CD8-positive, alpha-beta memory T cell (primary cell): Measurements from ENCODE around the gene RYR2. TPM values are rescaled to one million over a fixed set of nuclear protein-coding genes. Genes with fewer than 3 reads are reported as not detected.
A peak's percentile ranks its signal among the peaks of the same experiment; 100 is the strongest.

Experiments
- CTCF ChIA-PET: fragments of 350-600 bp; sonication (Branson Sonifier 250); formaldehyde crosslinking; loops from one replicate; lab custom pipeline; 2021; ENCODE audit warnings: antibody characterized with exemption; lab: Charles Lee
- POLR2A ChIA-PET: fragments of 350-600 bp; sonication (Branson Sonifier 250); formaldehyde crosslinking; loops from one replicate; lab custom pipeline; 2021; ENCODE audit warnings: antibody characterized with exemption; lab: Charles Lee
- DNase-seq, 5 donors: peaks; one replicate each; pipeline versions ENCODE4 v3.0.0 to v3.0.0-alpha.2; 2020 to 2022; ENCODE audit warnings: mixed read lengths in 1 of 5
- H3K27ac ChIP-seq: one replicate; pipeline ENCODE4 v1.7.0; 2013; ENCODE audit warnings: low read depth, mild to moderate bottlenecking, low read length, moderate library complexity
- H3K27me3 ChIP-seq: 2 replicates; pipeline ENCODE4 v1.7.0; 2013; ENCODE audit warnings: low read length, mild to moderate bottlenecking; ENCODE audit not compliant: insufficient read depth, poor library complexity, severe bottlenecking
- H3K36me3 ChIP-seq: 2 replicates; pipeline ENCODE4 v1.7.0; 2013; ENCODE audit warnings: mild to moderate bottlenecking, low read length, moderate library complexity; ENCODE audit not compliant: insufficient read depth
- H3K4me1 ChIP-seq: 2 replicates; pipeline ENCODE4 v1.7.0; 2013; ENCODE audit warnings: mild to moderate bottlenecking, low read length, moderate library complexity; ENCODE audit not compliant: insufficient read depth
- H3K4me3 ChIP-seq: 2 replicates; pipeline ENCODE4 v1.7.0; 2013; ENCODE audit warnings: mild to moderate bottlenecking, low read length
- H3K9me3 ChIP-seq: 2 replicates; pipeline ENCODE4 v1.7.0; 2013; ENCODE audit warnings: mild to moderate bottlenecking, low read length
- H3K27ac Mint-ChIP-seq, 8 donors: one replicate each; pipeline ENCODE4 v1.8.0; 2020 to 2021; ENCODE audit warnings: mixed read lengths in 8 of 8, mild to moderate bottlenecking in 6 of 8, inconsistent platforms in 3 of 8, moderate library complexity in 3 of 8
- H3K27me3 Mint-ChIP-seq, 2 donors: one replicate each; pipeline ENCODE4 v1.8.0; 2020 to 2021; ENCODE audit warnings: mixed read lengths in 2 of 2, mild to moderate bottlenecking in 1 of 2, moderate library complexity in 1 of 2
- H3K36me3 Mint-ChIP-seq, 3 donors: one replicate each; pipeline ENCODE4 v1.8.0; 2020 to 2021; ENCODE audit warnings: mixed read lengths in 3 of 3, inconsistent platforms in 1 of 3, mild to moderate bottlenecking in 1 of 3
- H3K4me1 Mint-ChIP-seq, 3 donors: one replicate each; pipeline ENCODE4 v1.8.0; 2020 to 2021; ENCODE audit warnings: mixed read lengths in 3 of 3, inconsistent platforms in 1 of 3, mild to moderate bottlenecking in 1 of 3
- H3K4me3 Mint-ChIP-seq, 7 donors: one replicate each; pipeline ENCODE4 v1.8.0; 2020 to 2021; ENCODE audit warnings: mixed read lengths in 7 of 7, mild to moderate bottlenecking in 6 of 7, moderate library complexity in 4 of 7, inconsistent platforms in 2 of 7
- H3K9me3 Mint-ChIP-seq, 5 donors: one replicate each; pipeline ENCODE4 v1.8.0; 2020 to 2022; ENCODE audit warnings: mixed read lengths in 5 of 5, mild to moderate bottlenecking in 3 of 5, moderate library complexity in 2 of 5, inconsistent platforms in 1 of 5
- polyA plus RNA-seq: library from polyadenylated mRNA; unstranded; fragments of 300-500 nt; fragmentation: Illumina TruSeq; gene quantifications from one replicate; pipeline ENCODE4 v1.2.3, GENCODE V29; 2021
- total RNA-seq, 2 experiments: library from RNA; stranded (reverse); gene quantifications; one replicate each; pipeline ENCODE4 v1.2.3, GENCODE V29; 2021

Gene RYR2
- total and polyA plus RNA-seq, 3 experiments from 2014 or later, result 0.06 to 0.13 (median 0.11) TPM

- H3K4me1 ChIP-seq, result no peaks in the 10 kb centered on the region
- Mint-ChIP-seq H3K27me3 (peaks cover 5 to 11% of the 10 kb centered on the region in 2 donors), H3K36me3 (no peaks in the 10 kb centered on the region), H3K4me1 (no peaks in the 10 kb centered on the region), H3K9me3 (peaks cover 0 to 5% (median 1%) of the 10 kb centered on the region in 5 donors), H3K27ac (no peak overlapping the region), H3K4me3 (no peak overlapping the region)
- ChIA-PET CTCF (no interaction called here), POLR2A (no interaction called here)
- no peaks in the 10 kb centered on the region for H3K9me3 ChIP-seq
- no peak overlapping the region for H3K4me3 ChIP-seq
- H3K27ac ChIP-seq, result no peak overlapping the region
- no peaks in the 10 kb centered on the region for H3K27me3 ChIP-seq
- no peak for DNase-seq
- H3K36me3 ChIP-seq, result no peaks in the 10 kb centered on the region
These were observed 184.4 kb downstream of the RYR2 start for GRCh38 chr1:237226177-237226944.

- Mint-ChIP-seq H3K4me1 (no peaks in the 10 kb centered on the region), H3K36me3 (no peaks in the 10 kb centered on the region), H3K27me3 (peaks cover 2 to 5% of the 10 kb centered on the region in 2 donors), H3K27ac (no peak overlapping the region), H3K9me3 (peaks cover 0 to 5% (median 0%) of the 10 kb centered on the region in 5 donors), H3K4me3 (no peak overlapping the region)
- ChIA-PET CTCF (no interaction called here), POLR2A (no interaction called here)
- Histone ChIP-seq H3K36me3 (no peaks in the 10 kb centered on the region), H3K4me1 (no peaks in the 10 kb centered on the region), H3K4me3 (no peak overlapping the region), H3K9me3 (no peaks in the 10 kb centered on the region), H3K27me3 (no peaks in the 10 kb centered on the region), H3K27ac (no peak overlapping the region)
- DNase-seq, result no peak
These were observed 185.5 kb downstream of the RYR2 start for GRCh38 chr1:237227476-237227875.

- H3K9me3 ChIP-seq, result no peaks in the 10 kb centered on the region
- Mint-ChIP-seq H3K9me3 (peaks cover 0 to 5% (median 0%) of the 10 kb centered on the region in 5 donors), H3K27me3 (peaks cover 2 to 5% of the 10 kb centered on the region in 2 donors), H3K36me3 (no peaks in the 10 kb centered on the region), H3K4me3 (no peak overlapping the region), H3K4me1 (no peaks in the 10 kb centered on the region), H3K27ac (no peak overlapping the region)
- POLR2A ChIA-PET, result no interaction called here
- CTCF ChIA-PET, result no interaction called here
- H3K36me3 ChIP-seq, result no peaks in the 10 kb centered on the region
- no peaks in the 10 kb centered on the region for H3K27me3 ChIP-seq
- no peak for DNase-seq
- H3K27ac ChIP-seq, result no peak overlapping the region
- no peaks in the 10 kb centered on the region for H3K4me1 ChIP-seq
- H3K4me3 ChIP-seq, result no peak overlapping the region
These were observed 186.4 kb downstream of the RYR2 start for GRCh38 chr1:237228421-237228820.

DNA sequence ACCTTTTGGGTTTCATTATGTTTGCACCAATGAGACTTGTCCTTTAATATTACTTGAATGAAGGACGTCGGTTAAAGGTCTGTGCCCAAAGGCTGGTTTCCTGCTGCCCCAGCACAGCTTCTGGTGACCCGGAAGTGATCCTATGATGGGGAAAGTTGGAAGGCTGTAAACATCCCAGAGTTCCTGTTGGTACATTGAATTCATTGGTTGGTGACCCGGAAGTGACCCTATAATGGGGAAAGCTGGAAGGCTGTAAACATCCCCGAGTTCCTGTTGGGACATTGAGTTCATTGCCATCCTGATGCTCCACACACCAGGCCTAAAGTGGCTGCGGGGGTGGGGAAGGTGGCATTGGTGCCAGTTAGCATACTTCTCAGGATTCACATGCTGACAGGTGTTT is 187.3 kb downstream of the RYR2 start:
- Mint-ChIP-seq H3K27ac (no peak overlapping the region), H3K27me3 (peaks cover 2 to 9% of the 10 kb centered on the region in 2 donors), H3K9me3 (no peaks in the 10 kb centered on the region), H3K4me1 (no peaks in the 10 kb centered on the region), H3K36me3 (no peaks in the 10 kb centered on the region), H3K4me3 (no peak overlapping the region)
- no peaks in the 10 kb centered on the region for H3K4me1 ChIP-seq
- DNase-seq, result no peak
- no peak overlapping the region for H3K27ac ChIP-seq
- no peaks in the 10 kb centered on the region for H3K9me3 ChIP-seq
- H3K4me3 ChIP-seq, result no peak overlapping the region
- H3K27me3 ChIP-seq, result no peaks in the 10 kb centered on the region
- CTCF ChIA-PET, result no interaction called here
- H3K36me3 ChIP-seq, result no peaks in the 10 kb centered on the region
- POLR2A ChIA-PET, result no interaction called here

GRCh38 chr1:237232501-237232900 is 190.5 kb downstream of the RYR2 start:
- no peak overlapping the region for H3K27ac Mint-ChIP-seq
- CTCF ChIA-PET, result no interaction called here
- no peak for DNase-seq
- H3K4me1 Mint-ChIP-seq, result no peaks in the 10 kb centered on the region
- H3K36me3 Mint-ChIP-seq, result no peaks in the 10 kb centered on the region
- Histone ChIP-seq H3K27me3 (no peaks in the 10 kb centered on the region), H3K9me3 (no peaks in the 10 kb centered on the region), H3K36me3 (no peaks in the 10 kb centered on the region), H3K27ac (no peak overlapping the region), H3K4me1 (no peaks in the 10 kb centered on the region), H3K4me3 (no peak overlapping the region)
- peaks cover 0 to 17% of the 10 kb centered on the region in 2 donors for H3K27me3 Mint-ChIP-seq
- H3K4me3 Mint-ChIP-seq, result no peak overlapping the region
- POLR2A ChIA-PET, result no interaction called here
- H3K9me3 Mint-ChIP-seq, result no peaks in the 10 kb centered on the region

GRCh38 chr1:237235091-237235490 is 193.1 kb downstream of the RYR2 start:
- Histone ChIP-seq H3K9me3 (no peaks in the 10 kb centered on the region), H3K27ac (no peak overlapping the region), H3K4me3 (no peak overlapping the region), H3K27me3 (no peaks in the 10 kb centered on the region), H3K36me3 (no peaks in the 10 kb centered on the region), H3K4me1 (no peaks in the 10 kb centered on the region)
- CTCF ChIA-PET, result no interaction called here
- H3K9me3 Mint-ChIP-seq, result no peaks in the 10 kb centered on the region
- peaks cover 0 to 16% of the 10 kb centered on the region in 2 donors for H3K27me3 Mint-ChIP-seq
- no peak overlapping the region for H3K27ac Mint-ChIP-seq
- H3K4me3 Mint-ChIP-seq, result no peak overlapping the region
- no peaks in the 10 kb centered on the region for H3K4me1 Mint-ChIP-seq
- POLR2A ChIA-PET, result no interaction called here
- H3K36me3 Mint-ChIP-seq, result no peaks in the 10 kb centered on the region
- no peak for DNase-seq

- H3K36me3 Mint-ChIP-seq, result no peaks in the 10 kb centered on the region
- H3K4me3 Mint-ChIP-seq, result no peak overlapping the region
- ChIA-PET POLR2A (no interaction called here), CTCF (no interaction called here)
- DNase-seq, result no peak
- no peak overlapping the region for H3K27ac Mint-ChIP-seq
- Histone ChIP-seq H3K36me3 (no peaks in the 10 kb centered on the region), H3K27me3 (no peaks in the 10 kb centered on the region), H3K27ac (no peak overlapping the region), H3K4me1 (no peaks in the 10 kb centered on the region), H3K4me3 (no peak overlapping the region), H3K9me3 (no peaks in the 10 kb centered on the region)
- no peaks in the 10 kb centered on the region for H3K9me3 Mint-ChIP-seq
- H3K27me3 Mint-ChIP-seq, result peaks cover 0 to 16% of the 10 kb centered on the region in 2 donors
- no peaks in the 10 kb centered on the region for H3K4me1 Mint-ChIP-seq
These were observed 195.7 kb downstream of the RYR2 start for GRCh38 chr1:237237721-237238120.

DNA sequence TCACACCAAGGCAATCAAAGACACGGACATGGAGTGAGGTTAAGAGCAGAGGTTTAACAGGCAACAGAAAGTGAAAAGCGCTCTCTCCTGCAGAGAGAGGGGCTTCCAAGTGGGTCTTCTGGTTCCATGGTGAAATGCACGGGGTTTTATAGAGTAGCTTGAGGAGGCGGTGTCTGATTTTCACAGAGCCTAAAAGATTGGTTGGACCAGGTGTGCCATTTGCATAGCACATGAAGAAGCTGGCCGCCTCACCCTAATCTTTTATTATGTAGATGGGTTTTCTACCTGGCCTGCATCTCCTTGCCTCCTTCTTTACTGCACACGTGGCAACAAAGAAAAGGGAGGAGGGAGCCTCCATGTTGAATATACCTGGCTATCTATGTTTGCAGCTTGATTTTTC is 197.3 kb downstream of the RYR2 start:
- Histone ChIP-seq H3K27ac (no peak overlapping the region), H3K9me3 (no peaks in the 10 kb centered on the region), H3K4me1 (no peaks in the 10 kb centered on the region), H3K36me3 (no peaks in the 10 kb centered on the region), H3K27me3 (no peaks in the 10 kb centered on the region), H3K4me3 (no peak overlapping the region)
- H3K4me3 Mint-ChIP-seq, result no peak overlapping the region
- ChIA-PET CTCF (no interaction called here), POLR2A (no interaction called here)
- DNase-seq, result no peak
- H3K4me1 Mint-ChIP-seq, result no peaks in the 10 kb centered on the region
- peak overlapping the region in 1 of 8 donors; percentile 47 for H3K27ac Mint-ChIP-seq
- no peaks in the 10 kb centered on the region for H3K36me3 Mint-ChIP-seq
- H3K9me3 Mint-ChIP-seq, result no peaks in the 10 kb centered on the region
- H3K27me3 Mint-ChIP-seq, result peaks cover 0 to 15% of the 10 kb centered on the region in 2 donors
